Neural cell (in vitro differentiated cells): ENCODE measurements around the gene DONSON. TPM values are rescaled to one million over a fixed set of nuclear protein-coding genes. Genes with fewer than 3 reads are reported as not detected.

ENCODE experiments used
- H2AFZ ChIP-seq: fragments of 200-600, 300-800 bp; sonication (generic), shearing (Covaris generic); 2 replicates; pipeline ENCODE4 v1.6.0; 2014; ENCODE audit warnings: low read depth, mild to moderate bottlenecking, antibody characterized with exemption, low read length, moderate library complexity
- H3F3A ChIP-seq: fragments of 200-600 bp; shearing (Covaris generic); 2 replicates; pipeline ENCODE4 v1.6.1; 2016; ENCODE audit warnings: mild to moderate bottlenecking, moderate library complexity, mixed read lengths, antibody characterized with exemption, low read length; ENCODE audit not compliant: insufficient read depth, poor library complexity, severe bottlenecking
- H3K27ac ChIP-seq: fragments of 200-600, 300-800 bp; sonication (generic), shearing (Covaris generic); 2 replicates; pipeline ENCODE4 v1.5.1; 2014; ENCODE audit warnings: mild to moderate bottlenecking, low read length, moderate library complexity
- H3K27me3 ChIP-seq: fragments of 300-800, 200-600 bp; sonication (generic), shearing (Covaris generic); 2 replicates; pipeline ENCODE4 v1.6.0; 2014; ENCODE audit warnings: mild to moderate bottlenecking, low read depth, low read length, moderate library complexity; ENCODE audit not compliant: insufficient read depth
- H3K36me3 ChIP-seq: fragments of 300-800, 200-600 bp; sonication (generic), shearing (Covaris generic); 2 replicates; pipeline ENCODE4 v1.5.1; 2014; ENCODE audit warnings: mild to moderate bottlenecking, antibody characterized with exemption, low read length, moderate library complexity; ENCODE audit not compliant: insufficient read depth
- H3K4me2 ChIP-seq: fragments of 300-800, 200-600 bp; sonication (generic), shearing (Covaris generic); 2 replicates; pipeline ENCODE4 v1.6.0; 2014; ENCODE audit warnings: mild to moderate bottlenecking, low read length
- H3K4me3 ChIP-seq: fragments of 300-800, 200-600 bp; sonication (generic), shearing (Covaris generic); 2 replicates; pipeline ENCODE4 v1.5.1; 2014; ENCODE audit warnings: mild to moderate bottlenecking, low read length, moderate library complexity
- H3K79me2 ChIP-seq: fragments of 200-600 bp; shearing (Covaris generic); replicated peaks from 2 replicates; pipeline ENCODE4 v1.6.0; 2014; ENCODE audit warnings: mild to moderate bottlenecking, low read length, moderate library complexity; ENCODE audit not compliant: insufficient read depth
- H3K9ac ChIP-seq: fragments of 300-800, 200-600 bp; sonication (generic), shearing (Covaris generic); 2 replicates; pipeline ENCODE4 v1.6.1; 2016; ENCODE audit warnings: mild to moderate bottlenecking, low read length, mixed read lengths
- H3K9me2 ChIP-seq: fragments of 200-600 bp; shearing (Covaris generic); 2 replicates; pipeline ENCODE4 v1.6.1; 2016; ENCODE audit warnings: mild to moderate bottlenecking, low read length, mixed read lengths; ENCODE audit not compliant: insufficient read depth
- H3K9me3 ChIP-seq: fragments of 200-600, 300-800 bp; sonication (generic), shearing (Covaris generic); 2 replicates; pipeline ENCODE4 v1.6.1; 2016; ENCODE audit warnings: mild to moderate bottlenecking, mixed run types, low read length, moderate library complexity, mixed read lengths
- H4K20me1 ChIP-seq: fragments of 200-600 bp; shearing (Covaris generic); 2 replicates; pipeline ENCODE4 v1.6.1; 2016; ENCODE audit warnings: mild to moderate bottlenecking, mixed run types; ENCODE audit not compliant: insufficient read depth
- EP300 ChIP-seq: fragments of 450-650 bp; conservative IDR thresholded peaks from 2 replicates; pipeline ENCODE4 v1.6.1; 2014; ENCODE audit warnings: antibody characterized with exemption, mild to moderate bottlenecking, moderate library complexity; ENCODE audit not compliant: poor library complexity, severe bottlenecking
- MXI1 ChIP-seq: fragments of 450-650 bp; conservative IDR thresholded peaks from 2 replicates; pipeline ENCODE4 v1.6.1; 2014; ENCODE audit warnings: antibody characterized with exemption, mild to moderate bottlenecking; ENCODE audit not compliant: poor library complexity, severe bottlenecking
- POLR2AphosphoS5 ChIP-seq: IDR thresholded peaks from 2 replicates; pipeline ENCODE4 v1.6.1; 2012
- RAD21 ChIP-seq: fragments of 450-650 bp; conservative IDR thresholded peaks from 2 replicates; pipeline ENCODE4 v1.6.1; 2014; ENCODE audit warnings: antibody characterized with exemption, mild to moderate bottlenecking, moderate library complexity
- SMC3 ChIP-seq: fragments of 450-650 bp; conservative IDR thresholded peaks from 2 replicates; pipeline ENCODE4 v1.6.1; 2014; ENCODE audit warnings: antibody characterized with exemption, mild to moderate bottlenecking, moderate library complexity; ENCODE audit not compliant: poor library complexity
- TAF1 ChIP-seq: IDR thresholded peaks from 2 replicates; pipeline ENCODE4 v1.6.1; 2012; ENCODE audit warnings: low read depth
- polyA plus RNA-seq: library from polyadenylated mRNA; depleted of rRNA; stranded (reverse); fragments of >200 nt; gene quantifications from 2 replicates; pipeline ENCODE4 v1.2.3, GENCODE V29; 2014
- TF ChIP-seq, protein P1 (sequence below): IDR thresholded peaks from 2 replicates; pipeline ENCODE4 v1.6.1; 2012; ENCODE audit warnings: borderline replicate concordance
- TF ChIP-seq, protein P2 (sequence below): fragments of 450-650 bp; IDR thresholded peaks from 2 replicates; pipeline ENCODE4 v1.5.1; 2014; ENCODE audit warnings: antibody characterized with exemption, mild to moderate bottlenecking, moderate library complexity; ENCODE audit not compliant: poor library complexity, severe bottlenecking

The DONSON gene
- polyA plus RNA-seq, 1 donor from 2014 or later, result 46.2 TPM

DNA sequence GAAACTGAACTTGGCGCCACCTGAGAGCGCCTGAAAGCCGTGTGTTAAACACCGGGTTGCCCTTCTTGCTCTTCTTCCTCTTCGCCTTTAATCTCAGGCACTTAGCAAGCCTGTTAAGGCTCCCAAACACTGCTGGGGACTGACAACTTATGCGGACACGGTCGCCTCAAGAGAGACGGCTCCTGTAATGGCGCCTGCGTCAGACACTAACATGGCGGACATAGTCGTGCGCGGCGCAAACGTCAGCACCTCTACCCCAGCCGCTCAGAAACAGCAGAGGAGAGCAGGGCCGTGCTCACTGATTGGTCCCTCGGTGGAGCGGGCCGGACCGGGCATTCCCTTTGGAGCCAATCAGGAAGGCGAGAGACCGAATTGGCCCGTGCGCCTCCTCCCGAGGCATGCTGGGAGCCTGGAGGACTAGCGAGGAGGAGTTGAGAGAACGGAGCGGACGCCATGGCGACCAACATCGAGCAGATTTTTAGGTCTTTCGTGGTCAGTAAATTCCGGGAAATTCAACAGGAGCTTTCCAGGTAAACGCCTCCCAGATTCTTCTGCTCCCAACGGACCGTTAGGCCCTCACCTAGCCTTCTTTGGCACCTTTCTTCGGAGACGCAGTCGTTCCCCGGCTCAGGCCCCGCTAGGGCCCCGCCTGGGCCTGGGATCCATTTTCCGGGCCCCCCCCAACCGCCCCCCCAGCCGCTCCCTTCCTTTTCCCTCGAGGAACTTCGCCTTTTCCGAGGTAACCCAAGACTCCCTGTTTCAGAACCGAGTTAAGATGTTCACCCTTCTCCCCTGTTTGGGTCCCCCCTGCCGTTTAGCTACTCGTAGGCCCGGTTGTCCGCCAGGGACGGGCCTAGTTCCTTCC lies 45.6 kb downstream of the DONSON start, which contains the start of gene SON:
Gene SON, plus strand, starts transcription at position 399 of the 865 bp plus-strand sequence. Its CDS starts 55 bp downstream, at position 454.
- H3K79me2 ChIP-seq, result peaks cover 73% of the 10 kb centered on the region

GRCh38 chr21:33541756-33542639 lies 46.5 kb downstream of the DONSON start, which contains the start of gene GART:
GART (minus strand) TSS chr21:33542117; CDS start chr21:33539315, 2,802 bp downstream.
- no peaks in the 10 kb centered on the region for H3K27me3 ChIP-seq
- H3K36me3 ChIP-seq, result no peaks in the 10 kb centered on the region
- peak within 1 kb of the TSS; percentile 78 for H2AFZ ChIP-seq
- H3K9ac ChIP-seq, result peak within 1 kb of the TSS; percentile 96
- H4K20me1 ChIP-seq, result peaks cover 3% of the 10 kb centered on the region
- H3K9me3 ChIP-seq, result no peaks in the 10 kb centered on the region
- H3K79me2 ChIP-seq, result peaks cover 65% of the 10 kb centered on the region
- no peaks in the 10 kb centered on the region for H3K9me2 ChIP-seq
- H3K4me2 ChIP-seq, result peak within 1 kb of the TSS; percentile 84
- H3F3A ChIP-seq, result no peaks in the 10 kb centered on the region
- H3K27ac ChIP-seq, result peak within 1 kb of the TSS; percentile 99
- peak within 1 kb of the TSS; percentile 72 for H3K4me3 ChIP-seq
- TF ChIP-seq SMC3 (no peak), RAD21 (peak; percentile 16), MXI1 (peak; percentile 97), TAF1 (peak; percentile 84)
- TF ChIP-seq, protein P1, sequence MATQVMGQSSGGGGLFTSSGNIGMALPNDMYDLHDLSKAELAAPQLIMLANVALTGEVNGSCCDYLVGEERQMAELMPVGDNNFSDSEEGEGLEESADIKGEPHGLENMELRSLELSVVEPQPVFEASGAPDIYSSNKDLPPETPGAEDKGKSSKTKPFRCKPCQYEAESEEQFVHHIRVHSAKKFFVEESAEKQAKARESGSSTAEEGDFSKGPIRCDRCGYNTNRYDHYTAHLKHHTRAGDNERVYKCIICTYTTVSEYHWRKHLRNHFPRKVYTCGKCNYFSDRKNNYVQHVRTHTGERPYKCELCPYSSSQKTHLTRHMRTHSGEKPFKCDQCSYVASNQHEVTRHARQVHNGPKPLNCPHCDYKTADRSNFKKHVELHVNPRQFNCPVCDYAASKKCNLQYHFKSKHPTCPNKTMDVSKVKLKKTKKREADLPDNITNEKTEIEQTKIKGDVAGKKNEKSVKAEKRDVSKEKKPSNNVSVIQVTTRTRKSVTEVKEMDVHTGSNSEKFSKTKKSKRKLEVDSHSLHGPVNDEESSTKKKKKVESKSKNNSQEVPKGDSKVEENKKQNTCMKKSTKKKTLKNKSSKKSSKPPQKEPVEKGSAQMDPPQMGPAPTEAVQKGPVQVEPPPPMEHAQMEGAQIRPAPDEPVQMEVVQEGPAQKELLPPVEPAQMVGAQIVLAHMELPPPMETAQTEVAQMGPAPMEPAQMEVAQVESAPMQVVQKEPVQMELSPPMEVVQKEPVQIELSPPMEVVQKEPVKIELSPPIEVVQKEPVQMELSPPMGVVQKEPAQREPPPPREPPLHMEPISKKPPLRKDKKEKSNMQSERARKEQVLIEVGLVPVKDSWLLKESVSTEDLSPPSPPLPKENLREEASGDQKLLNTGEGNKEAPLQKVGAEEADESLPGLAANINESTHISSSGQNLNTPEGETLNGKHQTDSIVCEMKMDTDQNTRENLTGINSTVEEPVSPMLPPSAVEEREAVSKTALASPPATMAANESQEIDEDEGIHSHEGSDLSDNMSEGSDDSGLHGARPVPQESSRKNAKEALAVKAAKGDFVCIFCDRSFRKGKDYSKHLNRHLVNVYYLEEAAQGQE, result no peak
- TF ChIP-seq, protein P2, sequence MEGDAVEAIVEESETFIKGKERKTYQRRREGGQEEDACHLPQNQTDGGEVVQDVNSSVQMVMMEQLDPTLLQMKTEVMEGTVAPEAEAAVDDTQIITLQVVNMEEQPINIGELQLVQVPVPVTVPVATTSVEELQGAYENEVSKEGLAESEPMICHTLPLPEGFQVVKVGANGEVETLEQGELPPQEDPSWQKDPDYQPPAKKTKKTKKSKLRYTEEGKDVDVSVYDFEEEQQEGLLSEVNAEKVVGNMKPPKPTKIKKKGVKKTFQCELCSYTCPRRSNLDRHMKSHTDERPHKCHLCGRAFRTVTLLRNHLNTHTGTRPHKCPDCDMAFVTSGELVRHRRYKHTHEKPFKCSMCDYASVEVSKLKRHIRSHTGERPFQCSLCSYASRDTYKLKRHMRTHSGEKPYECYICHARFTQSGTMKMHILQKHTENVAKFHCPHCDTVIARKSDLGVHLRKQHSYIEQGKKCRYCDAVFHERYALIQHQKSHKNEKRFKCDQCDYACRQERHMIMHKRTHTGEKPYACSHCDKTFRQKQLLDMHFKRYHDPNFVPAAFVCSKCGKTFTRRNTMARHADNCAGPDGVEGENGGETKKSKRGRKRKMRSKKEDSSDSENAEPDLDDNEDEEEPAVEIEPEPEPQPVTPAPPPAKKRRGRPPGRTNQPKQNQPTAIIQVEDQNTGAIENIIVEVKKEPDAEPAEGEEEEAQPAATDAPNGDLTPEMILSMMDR, result no peak

More for the DNA sequence above, 45.6 kb downstream of the DONSON start, which contains the start of gene SON:
- TF ChIP-seq EP300 (peak; percentile 80), TAF1 (peak; percentile 88), RAD21 (no peak), POLR2AphosphoS5 (peak; percentile 98), SMC3 (peak; percentile 5)
- TF ChIP-seq, protein P2, result no peak
- TF ChIP-seq, protein P1, result peak; percentile 94
- H3K4me2 ChIP-seq, result peak within 1 kb of the TSS; percentile 84
- H3K9me2 ChIP-seq, result no peaks in the 10 kb centered on the region
- H4K20me1 ChIP-seq, result peaks cover 3% of the 10 kb centered on the region
- peak within 1 kb of the TSS; percentile 72 for H3K4me3 ChIP-seq
- no peaks in the 10 kb centered on the region for H3K27me3 ChIP-seq
- H3F3A ChIP-seq, result no peaks in the 10 kb centered on the region
- peak within 1 kb of the TSS; percentile 78 for H2AFZ ChIP-seq
- H3K27ac ChIP-seq, result peak within 1 kb of the TSS; percentile 99
- peak within 1 kb of the TSS; percentile 96 for H3K9ac ChIP-seq
- H3K36me3 ChIP-seq, result no peaks in the 10 kb centered on the region
- no peaks in the 10 kb centered on the region for H3K9me3 ChIP-seq
